IPS DF 19.7 (cell line): ENCODE results near the gene NFIL3.

ENCODE experiments used
- DNase-seq: peaks from one replicate; pipeline ENCODE4 v3.0.0-alpha.2; 2013; ENCODE audit warnings: low read depth, low spot score

The NFIL3 gene

GRCh38 chr9:91360551-91361290 lies 62.9 kb downstream of the NFIL3 start:
- peak; percentile 50 for DNase-seq

DNA sequence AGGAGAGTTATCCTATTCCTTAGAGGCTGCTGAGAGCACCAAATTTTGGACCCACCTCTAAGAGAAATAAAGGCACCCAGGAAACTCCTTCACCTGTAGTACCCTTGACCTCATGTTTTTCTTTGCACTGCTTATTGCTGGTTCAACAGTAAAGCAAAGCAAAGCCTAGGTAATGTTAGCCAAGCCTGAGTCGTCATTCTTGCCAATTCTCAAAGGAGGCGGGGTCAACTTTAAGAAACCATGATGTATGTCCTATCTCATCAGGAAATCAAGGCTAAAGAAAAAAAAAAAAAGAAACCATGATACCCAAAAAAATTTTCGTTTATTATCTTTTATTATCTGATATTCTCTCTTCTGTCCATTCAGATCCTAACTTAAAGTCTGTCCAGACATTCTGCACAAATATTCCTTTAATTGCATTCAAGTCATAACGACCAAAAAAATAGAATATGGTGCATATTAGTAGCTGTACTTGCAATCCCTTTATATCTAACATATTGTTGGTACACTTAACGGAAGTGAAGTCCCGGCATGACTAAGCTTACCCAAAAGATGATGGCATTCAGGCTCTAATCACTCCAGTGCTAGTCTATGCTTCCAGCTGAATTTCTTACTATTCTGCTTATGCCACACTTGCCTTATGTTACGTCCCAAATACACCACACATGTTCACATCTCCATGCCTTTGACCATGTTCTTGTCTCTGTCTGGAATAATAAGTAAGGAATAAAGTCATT lies 63.7 kb downstream of the NFIL3 start:
- DNase-seq, result no peak

DNA sequence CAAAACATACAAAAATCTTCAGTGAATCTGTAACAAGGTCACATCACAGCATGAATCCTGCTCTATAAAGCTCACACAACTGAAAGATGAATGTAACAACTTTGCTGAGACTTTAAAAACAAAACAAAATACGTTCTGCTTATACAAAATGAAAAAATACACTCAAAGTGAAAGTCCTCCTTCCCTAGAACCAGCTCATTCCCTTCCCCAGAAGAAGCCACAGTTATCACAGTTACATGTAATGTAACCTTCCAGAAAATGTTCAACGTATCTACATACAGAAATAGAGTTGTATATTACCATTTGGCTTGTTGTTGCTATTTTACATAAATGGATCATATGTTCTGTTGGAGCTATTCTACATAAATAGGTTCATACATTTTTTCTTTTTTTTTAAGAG lies 64.5 kb downstream of the NFIL3 start:
- no peak for DNase-seq
